Neural progenitor cell (in vitro differentiated cells): ENCODE results near the gene CCL18.

ENCODE experiments used
- CTCF ChIP-seq: fragments of 200-600 bp; sonication (generic); IDR thresholded peaks from 2 replicates; pipeline ENCODE4 v1.5.1; 2017; ENCODE audit warnings: antibody characterized with exemption, mild to moderate bottlenecking
- EZH2 ChIP-seq: fragments of 200-600 bp; sonication (generic); IDR thresholded peaks from 2 replicates; pipeline ENCODE4 v1.6.1; 2017; ENCODE audit warnings: antibody characterized with exemption, mild to moderate bottlenecking, moderate library complexity
- EZH2phosphoT487 ChIP-seq: fragments of 200-600 bp; sonication (generic); IDR thresholded peaks from 2 replicates; pipeline ENCODE4 v1.6.1; 2017; ENCODE audit warnings: antibody characterized with exemption

DNA sequence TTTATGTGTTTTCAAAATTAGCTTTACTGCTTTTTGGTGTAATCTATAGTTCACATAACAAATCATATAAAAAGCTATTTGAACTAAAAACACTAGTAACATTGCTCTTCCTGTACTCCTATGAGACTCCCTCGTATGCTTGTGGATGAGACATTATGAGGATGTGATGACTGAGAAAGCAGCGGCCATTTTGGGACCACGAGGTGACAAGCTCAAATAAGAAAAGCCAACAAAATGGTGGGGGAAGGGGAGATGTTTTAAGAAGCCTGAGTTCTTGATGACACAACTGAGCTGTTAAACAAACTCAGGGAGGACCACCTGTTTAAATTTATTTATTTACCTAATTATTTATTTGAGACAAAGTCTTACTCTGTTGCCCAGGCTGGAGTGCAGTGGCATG is 4.5 kb downstream of the CCL18 start:
- no peak for TF ChIP-seq CTCF
- TF ChIP-seq EZH2 = no peak
- no peak for TF ChIP-seq EZH2phosphoT487
